ENCODE data around the gene MAN2C1.

- TF ChIP-seq EZH2 (IDR thresholded peaks at IDR 0.05; ENCODE audit: insufficient read depth, poor library complexity, severe bottlenecking) (no peak), EZH2phosphoT487 (IDR thresholded peaks at IDR 0.05; ENCODE audit: insufficient read depth, low read depth) (no peak)
Measured at GRCh38 chr15:75371486-75371885, 3.1 kb upstream of the MAN2C1 start.

All from GM23248 (cell line).